ENCODE data around the gene NOL8.

Gene NOL8

GRCh38 chr9:92310562-92310961 is 14.6 kb downstream of the NOL8 start:
- no peak for DNase-seq

- no peak for DNase-seq
Measured at GRCh38 chr9:92308893-92309292, 16.3 kb downstream of the NOL8 start.

- no peak for DNase-seq
Measured at GRCh38 chr9:92300936-92301335, 24.2 kb downstream of the NOL8 start.

- DNase-seq: peak in 1 of 2 experiments; percentile 31
Measured at GRCh38 chr9:92299116-92299515, 26.0 kb downstream of the NOL8 start.

GRCh38 chr9:92298036-92298435 is 27.1 kb downstream of the NOL8 start:
- DNase-seq: no peak

- DNase-seq: no peak
Measured at GRCh38 chr9:92297611-92298010, 27.5 kb downstream of the NOL8 start.

GRCh38 chr9:92295827-92296258 is 29.3 kb downstream of the NOL8 start:
- no peak for DNase-seq

GRCh38 chr9:92295240-92295790 is 29.8 kb downstream of the NOL8 start:
- no peak for DNase-seq

- peak in 1 of 2 experiments; percentile 39 for DNase-seq
Measured at GRCh38 chr9:92294297-92294676, 30.9 kb downstream of the NOL8 start.

- peak; percentile 92 for DNase-seq
Measured at GRCh38 chr9:92293452-92294296, 31.5 kb downstream of the NOL8 start, which contains the start of gene IARS1. TSS of gene IARS1 (minus strand) at chr9:92293697. CDS start at chr9:92289419, 4,278 bp downstream.

GRCh38 chr9:92293075-92293354 is 32.1 kb downstream of the NOL8 start:
- no peak for DNase-seq

GRCh38 chr9:92292338-92293074 is 32.6 kb downstream of the NOL8 start:
- no peak for DNase-seq

- no peak for DNase-seq
Measured at GRCh38 chr9:92291577-92291976, 33.6 kb downstream of the NOL8 start.

GRCh38 chr9:92290785-92291429 is 34.2 kb downstream of the NOL8 start:
- no peak for DNase-seq

- DNase-seq: no peak
Measured at GRCh38 chr9:92289708-92290390, 35.3 kb downstream of the NOL8 start.

- no peak for DNase-seq
Measured at GRCh38 chr9:92279302-92279701, 45.8 kb downstream of the NOL8 start.

- DNase-seq: no peak
Measured at GRCh38 chr9:92278110-92278509, 47.0 kb downstream of the NOL8 start.

- DNase-seq: no peak
Measured at GRCh38 chr9:92276331-92277032, 48.7 kb downstream of the NOL8 start.

GRCh38 chr9:92275541-92275940 is 49.6 kb downstream of the NOL8 start:
- DNase-seq: no peak

- DNase-seq: no peak
Measured at GRCh38 chr9:92270511-92270910, 54.6 kb downstream of the NOL8 start.

- no peak for DNase-seq
Measured at GRCh38 chr9:92266486-92266885, 58.7 kb downstream of the NOL8 start.

GRCh38 chr9:92265154-92265553 is 60.0 kb downstream of the NOL8 start:
- peak; percentile 18 to 32 for DNase-seq

Data from AML-193 (cell line).